Astrocyte (in vitro differentiated cells and primary cell): Measurements from ENCODE around the gene OPA3. TPM values are rescaled to one million over a fixed set of nuclear protein-coding genes. Genes with fewer than 3 reads are reported as not detected.

Source experiments
- DNase-seq: peaks from one replicate; pipeline ENCODE4 v3.0.0-alpha.2; 2010; ENCODE audit warnings: low read depth
- FAIRE-seq: peaks from 2 replicates; lab custom pipeline; 2011; peaks lifted over from hg19 to GRCh38; lab: Jason Lieb, UNC
- H2AFZ ChIP-seq: 2 replicates; pipeline ENCODE4 v1.6.0; 2012; ENCODE audit warnings: low read depth, low read length, inconsistent platforms
- H3K27ac ChIP-seq: 2 replicates; pipeline ENCODE4 v1.5.1; 2011; ENCODE audit warnings: low read depth, low read length, inconsistent platforms
- H3K27me3 ChIP-seq: 2 replicates; pipeline ENCODE4 v1.6.0; 2011; ENCODE audit warnings: low read length, inconsistent platforms; ENCODE audit not compliant: insufficient read depth
- H3K36me3 ChIP-seq: 2 replicates; pipeline ENCODE4 v1.5.1; 2011; ENCODE audit warnings: low read length, inconsistent platforms; ENCODE audit not compliant: insufficient read depth
- H3K4me1 ChIP-seq: 2 replicates; pipeline ENCODE4 v1.5.1; 2011; ENCODE audit warnings: low read length, inconsistent platforms; ENCODE audit not compliant: insufficient read depth
- H3K4me2 ChIP-seq: 2 replicates; pipeline ENCODE4 v1.6.0; 2012; ENCODE audit warnings: low read length, inconsistent platforms
- H3K4me3 ChIP-seq: 2 replicates; pipeline ENCODE4 v1.5.1; 2011; ENCODE audit warnings: low read depth, mild to moderate bottlenecking, low read length, inconsistent platforms; ENCODE audit not compliant: insufficient read depth
- H3K79me2 ChIP-seq: 2 replicates; pipeline ENCODE4 v1.6.0; 2012; ENCODE audit warnings: mild to moderate bottlenecking, low read length, inconsistent platforms; ENCODE audit not compliant: insufficient read depth
- H3K9ac ChIP-seq: 2 replicates; pipeline ENCODE4 v1.6.0; 2012; ENCODE audit warnings: mild to moderate bottlenecking, low read length, inconsistent platforms
- H3K9me3 ChIP-seq: 2 replicates; pipeline ENCODE4 v1.5.1; 2012; ENCODE audit warnings: low read depth, mild to moderate bottlenecking, low read length, inconsistent platforms; ENCODE audit not compliant: insufficient read depth
- H4K20me1 ChIP-seq: 2 replicates; pipeline ENCODE4 v1.6.0; 2012; ENCODE audit warnings: low read length, inconsistent platforms; ENCODE audit not compliant: insufficient read depth
- H3K27ac Mint-ChIP-seq: one replicate; pipeline ENCODE4 v1.8.0; 2021; ENCODE audit warnings: mild to moderate bottlenecking, mixed read lengths; ENCODE audit not compliant: unreplicated experiment
- H3K27me3 Mint-ChIP-seq: one replicate; pipeline ENCODE4 v1.8.0; 2021; ENCODE audit warnings: low read depth, mixed read lengths; ENCODE audit not compliant: unreplicated experiment
- H3K36me3 Mint-ChIP-seq: one replicate; pipeline ENCODE4 v1.8.0; 2021; ENCODE audit warnings: low read depth, mixed read lengths; ENCODE audit not compliant: unreplicated experiment
- H3K4me1 Mint-ChIP-seq: one replicate; pipeline ENCODE4 v1.8.0; 2021; ENCODE audit warnings: low read depth, mixed read lengths; ENCODE audit not compliant: unreplicated experiment
- H3K4me3 Mint-ChIP-seq: one replicate; pipeline ENCODE4 v1.8.0; 2021; ENCODE audit warnings: mild to moderate bottlenecking, moderate library complexity, mixed read lengths; ENCODE audit not compliant: unreplicated experiment
- H3K9me3 Mint-ChIP-seq: one replicate; pipeline ENCODE4 v1.8.0; 2021; ENCODE audit warnings: mild to moderate bottlenecking, mixed read lengths; ENCODE audit not compliant: unreplicated experiment
- EZH2 ChIP-seq: IDR thresholded peaks from 2 replicates; pipeline ENCODE4 v1.6.1; 2012; ENCODE audit warnings: mild to moderate bottlenecking, low read length, inconsistent platforms; ENCODE audit not compliant: insufficient read depth
- total RNA-seq: library from RNA; stranded (reverse); gene quantifications from 2 replicates; pipeline ENCODE4 v1.2.1, GENCODE V29; 2021
- TF ChIP-seq, protein P1 (sequence below): IDR thresholded peaks from 2 replicates; pipeline ENCODE4 v1.5.1; 2011; ENCODE audit warnings: low read depth, mild to moderate bottlenecking, inconsistent platforms, low read length, moderate library complexity; ENCODE audit not compliant: insufficient read depth

OPA3 gene
- total RNA-seq, 1 donor from 2014 or later = 12.8 TPM

DNA sequence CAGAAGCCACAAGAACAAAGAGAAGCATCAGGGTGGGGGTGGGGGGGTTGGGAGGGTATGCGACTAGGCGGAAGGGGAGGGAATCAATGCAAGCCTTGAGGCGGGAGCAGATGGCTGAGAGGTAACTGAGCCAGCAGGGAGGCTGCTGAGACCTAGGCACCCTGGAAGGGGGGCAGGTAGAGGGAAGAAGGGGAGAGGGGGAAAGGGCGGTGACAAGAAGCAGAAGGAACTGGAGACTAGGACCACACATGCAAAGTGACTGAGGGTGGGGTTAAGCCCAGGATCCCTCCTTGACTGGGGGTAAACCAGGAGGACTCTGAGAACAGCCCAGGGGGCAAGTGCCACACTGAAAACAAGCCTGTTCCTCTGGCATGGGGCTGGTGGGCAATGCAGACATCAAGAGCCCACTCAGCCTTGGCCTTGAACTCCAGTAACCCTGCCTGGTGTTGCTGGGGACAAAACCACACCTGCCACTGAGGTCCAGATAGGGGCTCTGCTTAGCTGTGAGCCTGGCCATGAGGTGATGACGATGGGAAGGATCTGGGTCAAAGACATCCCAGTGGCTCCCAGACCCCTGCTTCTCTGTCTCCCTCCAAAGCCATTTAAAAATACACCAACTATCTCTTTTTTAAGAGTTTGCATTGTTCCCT, 20.3 kb downstream of the OPA3 start:
- Mint-ChIP-seq H3K4me3 (no peak overlapping the region), H3K27me3 (no peaks in the 10 kb centered on the region), H3K4me1 (peaks cover 4% of the 10 kb centered on the region), H3K27ac (no peak overlapping the region), H3K36me3 (peaks cover 2% of the 10 kb centered on the region), H3K9me3 (no peaks in the 10 kb centered on the region)
- no peak for DNase-seq
- H3K27me3 ChIP-seq = no peaks in the 10 kb centered on the region
- peaks cover 14% of the 10 kb centered on the region for H3K4me1 ChIP-seq
- no peaks in the 10 kb centered on the region for H3K9me3 ChIP-seq
- peaks cover 14% of the 10 kb centered on the region for H3K79me2 ChIP-seq
- FAIRE-seq = no peak
- H2AFZ ChIP-seq = no peak overlapping the region
- H3K4me2 ChIP-seq = no peak overlapping the region
- no peaks in the 10 kb centered on the region for H3K36me3 ChIP-seq
- no peak overlapping the region for H3K9ac ChIP-seq
- TF ChIP-seq, protein P1, sequence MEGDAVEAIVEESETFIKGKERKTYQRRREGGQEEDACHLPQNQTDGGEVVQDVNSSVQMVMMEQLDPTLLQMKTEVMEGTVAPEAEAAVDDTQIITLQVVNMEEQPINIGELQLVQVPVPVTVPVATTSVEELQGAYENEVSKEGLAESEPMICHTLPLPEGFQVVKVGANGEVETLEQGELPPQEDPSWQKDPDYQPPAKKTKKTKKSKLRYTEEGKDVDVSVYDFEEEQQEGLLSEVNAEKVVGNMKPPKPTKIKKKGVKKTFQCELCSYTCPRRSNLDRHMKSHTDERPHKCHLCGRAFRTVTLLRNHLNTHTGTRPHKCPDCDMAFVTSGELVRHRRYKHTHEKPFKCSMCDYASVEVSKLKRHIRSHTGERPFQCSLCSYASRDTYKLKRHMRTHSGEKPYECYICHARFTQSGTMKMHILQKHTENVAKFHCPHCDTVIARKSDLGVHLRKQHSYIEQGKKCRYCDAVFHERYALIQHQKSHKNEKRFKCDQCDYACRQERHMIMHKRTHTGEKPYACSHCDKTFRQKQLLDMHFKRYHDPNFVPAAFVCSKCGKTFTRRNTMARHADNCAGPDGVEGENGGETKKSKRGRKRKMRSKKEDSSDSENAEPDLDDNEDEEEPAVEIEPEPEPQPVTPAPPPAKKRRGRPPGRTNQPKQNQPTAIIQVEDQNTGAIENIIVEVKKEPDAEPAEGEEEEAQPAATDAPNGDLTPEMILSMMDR = no peak
- no peak for TF ChIP-seq EZH2
- peaks cover 22% of the 10 kb centered on the region for H4K20me1 ChIP-seq
- no peak overlapping the region for H3K27ac ChIP-seq
- H3K4me3 ChIP-seq = no peak overlapping the region

DNA sequence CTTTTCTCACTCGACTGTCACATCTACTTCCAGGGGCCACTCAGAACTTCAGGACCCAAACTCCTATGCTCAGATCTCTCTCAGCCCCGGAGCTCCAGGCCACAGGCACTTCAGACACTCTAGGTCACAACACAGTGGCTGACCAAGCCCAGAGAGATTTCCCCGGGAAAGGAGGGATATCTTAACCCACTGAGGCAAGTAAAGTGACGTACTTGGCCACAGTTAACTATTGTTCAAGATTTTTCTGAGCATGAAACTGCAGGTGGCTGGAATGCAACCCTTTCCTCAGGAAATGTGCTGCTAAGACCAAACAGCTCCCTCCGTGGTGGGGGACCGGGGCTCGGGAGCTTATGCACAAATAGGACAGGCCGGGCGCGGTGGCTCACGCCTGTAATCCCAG, 23.9 kb downstream of the OPA3 start:
- no peak overlapping the region for H3K4me3 ChIP-seq
- no peaks in the 10 kb centered on the region for H3K9me3 ChIP-seq
- H3K9ac ChIP-seq = no peak overlapping the region
- peaks cover 5% of the 10 kb centered on the region for H3K36me3 Mint-ChIP-seq
- H3K9me3 Mint-ChIP-seq = no peaks in the 10 kb centered on the region
- peaks cover 4% of the 10 kb centered on the region for H3K4me1 Mint-ChIP-seq
- no peak overlapping the region for H3K27ac Mint-ChIP-seq
- H3K36me3 ChIP-seq = no peaks in the 10 kb centered on the region
- peaks cover 44% of the 10 kb centered on the region for H4K20me1 ChIP-seq
- peaks cover 5% of the 10 kb centered on the region for H3K4me1 ChIP-seq
- no peaks in the 10 kb centered on the region for H3K27me3 Mint-ChIP-seq
- H3K4me3 Mint-ChIP-seq = no peak overlapping the region
- peaks cover 3% of the 10 kb centered on the region for H3K79me2 ChIP-seq
- no peak overlapping the region for H3K27ac ChIP-seq
- FAIRE-seq = no peak
- DNase-seq = no peak
- no peaks in the 10 kb centered on the region for H3K27me3 ChIP-seq
- H2AFZ ChIP-seq = no peak overlapping the region
- TF ChIP-seq, protein P1 = no peak
- TF ChIP-seq EZH2 = no peak
- H3K4me2 ChIP-seq = no peak overlapping the region

- no peaks in the 10 kb centered on the region for H3K27me3 ChIP-seq
- TF ChIP-seq, protein P1 = no peak
- TF ChIP-seq EZH2 = no peak
- peaks cover 47% of the 10 kb centered on the region for H4K20me1 ChIP-seq
- no peaks in the 10 kb centered on the region for H3K36me3 ChIP-seq
- no peak overlapping the region for H3K4me2 ChIP-seq
- H3K9ac ChIP-seq = no peak overlapping the region
- Mint-ChIP-seq H3K4me3 (no peak overlapping the region), H3K27ac (peak overlapping the region; percentile 22), H3K36me3 (peaks cover 6% of the 10 kb centered on the region), H3K9me3 (no peaks in the 10 kb centered on the region), H3K4me1 (peaks cover 4% of the 10 kb centered on the region), H3K27me3 (no peaks in the 10 kb centered on the region)
- H3K27ac ChIP-seq = no peak overlapping the region
- H3K79me2 ChIP-seq = peaks cover 3% of the 10 kb centered on the region
- DNase-seq = no peak
- no peak overlapping the region for H3K4me3 ChIP-seq
- H3K9me3 ChIP-seq = no peaks in the 10 kb centered on the region
- FAIRE-seq = no peak
- peaks cover 5% of the 10 kb centered on the region for H3K4me1 ChIP-seq
- H2AFZ ChIP-seq = no peak overlapping the region
Observed at GRCh38 chr19:45560038-45560437, 24.6 kb downstream of the OPA3 start.
